ENCODE data around the gene RASL10B. TPM values are rescaled to one million over a fixed set of nuclear protein-coding genes. Genes with fewer than 3 reads are reported as not detected.

RASL10B gene
- total RNA-seq, 2 experiments from 2014 or later: not detected

DNA sequence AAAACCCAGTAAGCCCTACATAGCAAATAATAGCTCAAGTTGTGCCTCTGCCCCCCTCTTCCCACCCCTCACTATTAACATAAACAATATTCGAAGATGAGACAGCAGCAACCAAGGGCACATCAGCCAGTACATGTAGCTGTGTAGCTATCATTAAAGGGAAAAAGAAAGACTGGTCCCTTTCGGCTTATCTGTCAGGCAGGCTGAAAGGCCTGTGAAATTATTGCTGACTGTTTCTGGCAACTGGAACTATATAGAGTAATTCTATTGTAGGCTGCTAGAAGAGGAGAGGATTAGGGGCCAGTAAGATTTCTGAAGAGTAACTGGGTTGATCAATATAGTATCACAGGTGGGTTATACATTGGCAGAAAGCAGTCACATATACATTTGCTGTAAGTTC, 36.5 kb upstream of the RASL10B start:
- POLR2A ChIA-PET: no interaction called here
- H3K79me2 ChIP-seq (ENCODE audit: insufficient read depth, low read depth, low read length): no peaks in the 10 kb centered on the region
- DNase-seq (ENCODE audit: low spot score): no peak
- no peaks in the 10 kb centered on the region for H3K9me3 ChIP-seq (ENCODE audit: low read length)
- CTCF ChIA-PET (ENCODE audit: unreplicated experiment): no interaction called here
- BruUV-seq (replicated peaks): no TSS peak
- no peaks in the 10 kb centered on the region for H3K4me1 ChIP-seq (ENCODE audit: insufficient read depth, low read length, poor library complexity, severe bottlenecking)
- no peak overlapping the region for H3K27ac ChIP-seq (ENCODE audit: low read depth, low read length, poor library complexity, severe bottlenecking)
- no peak overlapping the region for H3K4me2 ChIP-seq (ENCODE audit: low read length)
- H3K36me3 ChIP-seq (ENCODE audit: insufficient read depth, low read length): peaks cover 32% of the 10 kb centered on the region
- H3K4me3 ChIP-seq (ENCODE audit: low read depth, low read length, poor library complexity, severe bottlenecking): no peak overlapping the region
- no peaks in the 10 kb centered on the region for H4K20me1 ChIP-seq (ENCODE audit: insufficient read depth, low read length)
- no peaks in the 10 kb centered on the region for H3K9me2 ChIP-seq (ENCODE audit: insufficient read depth, low read length)
- intact Hi-C loops (cut with micrococcal nuclease; ENCODE audit: unreplicated experiment): no loop called here
- TF ChIP-seq, protein P1, sequence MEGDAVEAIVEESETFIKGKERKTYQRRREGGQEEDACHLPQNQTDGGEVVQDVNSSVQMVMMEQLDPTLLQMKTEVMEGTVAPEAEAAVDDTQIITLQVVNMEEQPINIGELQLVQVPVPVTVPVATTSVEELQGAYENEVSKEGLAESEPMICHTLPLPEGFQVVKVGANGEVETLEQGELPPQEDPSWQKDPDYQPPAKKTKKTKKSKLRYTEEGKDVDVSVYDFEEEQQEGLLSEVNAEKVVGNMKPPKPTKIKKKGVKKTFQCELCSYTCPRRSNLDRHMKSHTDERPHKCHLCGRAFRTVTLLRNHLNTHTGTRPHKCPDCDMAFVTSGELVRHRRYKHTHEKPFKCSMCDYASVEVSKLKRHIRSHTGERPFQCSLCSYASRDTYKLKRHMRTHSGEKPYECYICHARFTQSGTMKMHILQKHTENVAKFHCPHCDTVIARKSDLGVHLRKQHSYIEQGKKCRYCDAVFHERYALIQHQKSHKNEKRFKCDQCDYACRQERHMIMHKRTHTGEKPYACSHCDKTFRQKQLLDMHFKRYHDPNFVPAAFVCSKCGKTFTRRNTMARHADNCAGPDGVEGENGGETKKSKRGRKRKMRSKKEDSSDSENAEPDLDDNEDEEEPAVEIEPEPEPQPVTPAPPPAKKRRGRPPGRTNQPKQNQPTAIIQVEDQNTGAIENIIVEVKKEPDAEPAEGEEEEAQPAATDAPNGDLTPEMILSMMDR (conservative IDR thresholded peaks at IDR 0.05; ENCODE audit: low read length): no peak
- TF ChIP-seq EZH2phosphoT487 (IDR thresholded peaks at IDR 0.05; ENCODE audit: borderline replicate concordance, low read depth, low read length): no peak
- no peak overlapping the region for H2AFZ ChIP-seq (ENCODE audit: low read length)

DNA sequence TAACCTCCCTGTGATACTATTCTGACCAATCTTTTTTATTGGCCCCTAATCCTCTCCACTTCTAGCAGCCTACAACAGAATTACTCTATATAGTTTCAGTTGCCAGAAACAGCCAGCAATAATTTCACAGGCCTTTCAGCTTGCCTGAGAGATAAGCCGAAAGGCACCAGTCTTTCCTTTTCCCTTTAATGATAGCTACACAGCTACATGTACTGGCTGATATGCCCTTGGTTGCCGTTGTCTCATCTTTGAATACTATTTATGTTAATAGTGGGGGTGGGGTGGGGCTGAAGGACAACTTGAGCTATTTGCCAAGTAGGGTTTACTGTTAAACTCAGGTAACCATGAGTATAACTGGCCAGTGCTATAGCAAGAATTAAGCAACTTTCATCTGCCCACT, 35.8 kb upstream of the RASL10B start:
- H3K9me2 ChIP-seq (ENCODE audit: insufficient read depth, low read length): no peaks in the 10 kb centered on the region
- H3K4me1 ChIP-seq (ENCODE audit: insufficient read depth, low read length, poor library complexity, severe bottlenecking): no peaks in the 10 kb centered on the region
- no peaks in the 10 kb centered on the region for H4K20me1 ChIP-seq (ENCODE audit: insufficient read depth, low read length)
- intact Hi-C loops (cut with micrococcal nuclease; ENCODE audit: unreplicated experiment): no loop called here
- H3K4me3 ChIP-seq (ENCODE audit: low read depth, low read length, poor library complexity, severe bottlenecking): no peak overlapping the region
- H3K79me2 ChIP-seq (ENCODE audit: insufficient read depth, low read depth, low read length): no peaks in the 10 kb centered on the region
- ChIA-PET POLR2A (interaction anchor here (0.6 kb wide), 2 partner anchors 15 to 84 kb away, joined by 3 read pairs; no protein-coding TSS in a partner anchor), CTCF (ENCODE audit: unreplicated experiment) (no interaction called here)
- no peak for DNase-seq (ENCODE audit: low spot score)
- no peak overlapping the region for H3K4me2 ChIP-seq (ENCODE audit: low read length)
- H2AFZ ChIP-seq (ENCODE audit: low read length): no peak overlapping the region
- no peaks in the 10 kb centered on the region for H3K9me3 ChIP-seq (ENCODE audit: low read length)
- H3K27ac ChIP-seq (ENCODE audit: low read depth, low read length, poor library complexity, severe bottlenecking): no peak overlapping the region
- BruUV-seq (replicated peaks): no TSS peak
- no peak for TF ChIP-seq EZH2phosphoT487 (IDR thresholded peaks at IDR 0.05; ENCODE audit: borderline replicate concordance, low read depth, low read length)
- TF ChIP-seq, protein P1 (conservative IDR thresholded peaks at IDR 0.05; ENCODE audit: low read length): no peak
- H3K36me3 ChIP-seq (ENCODE audit: insufficient read depth, low read length): peaks cover 26% of the 10 kb centered on the region

DNA sequence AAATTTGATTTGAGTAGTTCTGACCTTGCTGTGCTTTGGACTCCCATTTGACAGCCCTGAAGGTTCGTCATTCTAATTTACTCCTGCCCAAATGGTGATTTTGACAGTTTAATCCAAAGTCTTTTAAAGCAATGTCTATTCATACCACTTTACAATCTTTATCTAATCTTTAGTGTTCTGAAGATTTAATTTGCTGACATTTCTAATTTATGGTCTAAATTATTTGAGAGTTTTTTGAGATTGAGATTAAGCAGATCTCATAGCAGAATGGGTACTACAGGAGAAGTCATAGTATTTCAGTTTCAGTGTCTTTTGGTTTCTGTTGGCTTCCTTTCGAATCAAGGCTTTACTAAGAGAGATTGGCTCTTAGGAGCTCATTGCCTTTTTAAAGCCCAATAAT, 32.6 kb upstream of the RASL10B start:
- Histone ChIP-seq H3K4me2 (ENCODE audit: low read length) (no peak overlapping the region), H3K36me3 (ENCODE audit: insufficient read depth, low read length) (peaks cover 26% of the 10 kb centered on the region), H3K27ac (ENCODE audit: low read depth, low read length, poor library complexity, severe bottlenecking) (no peak overlapping the region), H3K4me3 (ENCODE audit: low read depth, low read length, poor library complexity, severe bottlenecking) (no peak overlapping the region), H3K4me1 (ENCODE audit: insufficient read depth, low read length, poor library complexity, severe bottlenecking) (no peaks in the 10 kb centered on the region), H3K9me2 (ENCODE audit: insufficient read depth, low read length) (no peaks in the 10 kb centered on the region), H3K9me3 (ENCODE audit: low read length) (no peaks in the 10 kb centered on the region), H4K20me1 (ENCODE audit: insufficient read depth, low read length) (no peaks in the 10 kb centered on the region), H2AFZ (ENCODE audit: low read length) (no peak overlapping the region), H3K79me2 (ENCODE audit: insufficient read depth, low read depth, low read length) (no peaks in the 10 kb centered on the region)
- DNase-seq (ENCODE audit: low spot score): no peak
- intact Hi-C loops (cut with micrococcal nuclease; ENCODE audit: unreplicated experiment): no loop called here
- ChIA-PET CTCF (ENCODE audit: unreplicated experiment) (no interaction called here), POLR2A (no interaction called here)
- BruUV-seq (replicated peaks): no TSS peak
- TF ChIP-seq, protein P1 (conservative IDR thresholded peaks at IDR 0.05; ENCODE audit: low read length): no peak
- TF ChIP-seq EZH2phosphoT487 (IDR thresholded peaks at IDR 0.05; ENCODE audit: borderline replicate concordance, low read depth, low read length): no peak

All from OCI-LY7 (cell line).